Transverse colon (tissue), 4 donors: ENCODE data around the gene AHCTF1. TPM values are rescaled to one million over a fixed set of nuclear protein-coding genes. Genes with fewer than 3 reads are reported as not detected.

Experiments
- DNase-seq: peaks from one replicate; pipeline ENCODE4 v3.0.0-alpha.2; 2019
- H3K27ac ChIP-seq, 4 donors: fragments of 200-600 bp; sonication (generic); 2 replicates each; pipeline ENCODE4 v1.5.1; 2016 to 2018; ENCODE audit warnings: inconsistent platforms in 4 of 4
- H3K27me3 ChIP-seq: fragments of 200-600 bp; sonication (generic); 2 replicates; pipeline ENCODE4 v1.5.1; 2017; ENCODE audit warnings: inconsistent platforms
- H3K36me3 ChIP-seq, 4 donors: fragments of 200-600 bp; sonication (generic); 2 replicates each; pipeline ENCODE4 v1.5.1; 2017 to 2019; ENCODE audit warnings: inconsistent platforms in 4 of 4
- H3K4me1 ChIP-seq, 4 donors: fragments of 200-600 bp; sonication (generic); 2 replicates each; pipeline ENCODE4 v1.5.1; 2017 to 2020; ENCODE audit warnings: inconsistent platforms in 4 of 4
- H3K4me3 ChIP-seq, 4 donors: fragments of 200-600 bp; sonication (generic); 1 replicate in 1 of 4; 2 replicates in 3 of 4; pipeline versions ENCODE4 v1.5.1 to v1.6.1; 2017 to 2019; ENCODE audit warnings: inconsistent platforms in 4 of 4
- H3K9me3 ChIP-seq, 2 donors: fragments of 200-600 bp; sonication (generic); 2 replicates each; pipeline ENCODE4 v1.5.1; 2017 to 2019; ENCODE audit warnings: inconsistent platforms in 2 of 2
- CTCF ChIP-seq, 5 experiments: fragments of 200-600 bp in 3 of 5; fragments of 450-650 bp in 2 of 5; sonication (generic) in 3 of 5; IDR thresholded peaks; 1 replicate in 2 of 5; 2 replicates in 3 of 5; pipeline ENCODE4 v1.5.1; 2016 to 2017; ENCODE audit warnings: antibody characterized with exemption in 5 of 5, inconsistent platforms in 3 of 5, mild to moderate bottlenecking in 2 of 5, moderate library complexity in 1 of 5
- EP300 ChIP-seq: sonication (generic); formaldehyde crosslinking; IDR thresholded peaks from one replicate; pipeline ENCODE4 v1.6.1; 2017; ENCODE audit warnings: antibody characterized with exemption, low read depth
- POLR2A ChIP-seq: fragments of 450-650 bp; IDR thresholded peaks from one replicate; pipeline ENCODE4 v1.6.1; 2016; ENCODE audit warnings: antibody characterized with exemption, mild to moderate bottlenecking, moderate library complexity
- POLR2AphosphoS5 ChIP-seq, 3 donors: sonication (generic); formaldehyde crosslinking; IDR thresholded peaks; one replicate each; pipeline ENCODE4 v1.6.1; 2016; ENCODE audit warnings: antibody characterized with exemption in 3 of 3
- WGBS, 2 donors: methylation state at CpG; one replicate each; pipeline ENCODE4 v1.1.5; 2018; ENCODE audit warnings: low coverage in 1 of 2; 5-methylcytosine and 5-hydroxymethylcytosine counted together
- in situ Hi-C, 4 donors: fragments of 200-750 bp; cut with MboI; loops; one replicate each; pipeline versions ENCODE4 v1.15.0 to v1.15.1; 2017; ENCODE audit warnings: low sequenced_read_pairs in 3 of 4, low pct_ligation_motif_present in 1 of 4, low pct_unique_long_range_greater_than_20kb in 1 of 4
- intact Hi-C: fragments of 100-400 bp; cut with DNase I; formaldehyde crosslinking; loops from one replicate; pipeline ENCODE4 v1.15.1; 2023; ENCODE audit warnings: low total_unique reads
- total RNA-seq, 4 donors: library from RNA; depleted of rRNA; stranded (reverse); fragments of >200 nt; gene quantifications; one replicate each; pipeline ENCODE4 v1.1.0, GENCODE V29; 2016

The AHCTF1 gene
- total RNA-seq, 4 donors from 2014 or later, result 10.0 to 113 (median 34.7) TPM

GRCh38 chr1:246946366-246946765 lies 14.6 kb upstream of the AHCTF1 start:
- WGBS, 2 donors, result 89 to 93% methylated on average over 2 to 6 of the region's 6 CpGs
- Histone ChIP-seq H3K4me1 (peaks cover 0 to 9% (median 3%) of the 10 kb centered on the region in 4 donors), H3K36me3 (no peaks in the 10 kb centered on the region), H3K27me3 (no peaks in the 10 kb centered on the region), H3K4me3 (no peak overlapping the region), H3K9me3 (no peaks in the 10 kb centered on the region), H3K27ac (peak overlapping the region; percentile 48 to 76 (median 68))
- in situ Hi-C loops, result no loop called here
- TF ChIP-seq POLR2AphosphoS5 (IDR thresholded peaks at IDR 0.05) (no peak), POLR2A (no peak), CTCF (IDR thresholded peaks at IDR 0.05) (no peak), EP300 (no peak)
- no peak for DNase-seq
- intact Hi-C loops, result no loop called here

DNA sequence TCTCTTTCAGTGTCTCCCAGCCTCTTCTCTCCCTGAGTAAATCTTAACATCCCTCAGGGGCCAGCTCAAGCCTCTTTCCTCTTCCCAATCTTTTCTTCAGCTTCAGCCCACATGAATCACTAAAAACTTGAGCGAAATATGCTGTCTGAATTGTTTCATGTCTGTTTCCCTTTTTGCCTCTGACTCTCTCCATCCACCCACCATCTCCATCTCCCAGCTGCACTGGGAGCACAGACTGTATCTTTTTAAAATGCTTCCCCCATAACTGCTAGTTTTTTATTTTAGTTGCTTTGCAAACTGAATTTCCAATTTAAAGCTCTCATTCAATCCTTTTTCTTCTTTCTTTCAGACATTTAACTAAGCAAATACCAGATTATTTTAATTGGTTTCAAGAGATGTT lies 3.0 kb upstream of the AHCTF1 start:
- 73% methylated on average over 1 of the region's 1 CpG; no CpG with 5 or more reads in 1 of the 2 donors for WGBS, 2 donors
- Histone ChIP-seq H3K4me3 (no peak overlapping the region), H3K27me3 (no peaks in the 10 kb centered on the region), H3K4me1 (peaks cover 5 to 14% (median 13%) of the 10 kb centered on the region in 4 donors), H3K36me3 (no peaks in the 10 kb centered on the region), H3K9me3 (no peaks in the 10 kb centered on the region), H3K27ac (no peak overlapping the region)
- in situ Hi-C loops, result no loop called here
- TF ChIP-seq CTCF (IDR thresholded peaks at IDR 0.05) (no peak), POLR2AphosphoS5 (IDR thresholded peaks at IDR 0.05) (no peak), POLR2A (no peak), EP300 (no peak)
- intact Hi-C loops, result no loop called here
- no peak for DNase-seq

DNA sequence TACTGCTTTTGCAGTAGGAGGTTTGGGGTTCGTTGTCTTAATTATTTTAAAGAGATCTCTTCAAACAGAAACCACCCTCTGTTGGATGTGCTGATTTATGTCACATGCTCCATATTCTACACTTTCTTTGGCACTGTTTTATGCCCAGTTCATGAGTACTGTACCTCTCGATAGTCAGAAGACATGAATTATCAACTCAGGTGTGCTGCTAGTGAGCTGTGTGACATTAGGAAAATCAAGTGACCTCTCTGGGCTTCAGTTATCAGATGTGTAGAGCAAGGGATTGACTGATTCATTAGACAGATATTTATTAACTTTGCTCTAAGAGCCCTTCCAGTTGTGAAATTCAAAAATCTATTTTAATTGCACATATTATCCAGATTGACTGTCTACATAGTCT lies 2.1 kb upstream of the AHCTF1 start:
- H3K36me3 ChIP-seq, result no peaks in the 10 kb centered on the region
- H3K27me3 ChIP-seq, result no peaks in the 10 kb centered on the region
- no peak overlapping the region for H3K4me3 ChIP-seq
- intact Hi-C loops, result no loop called here
- H3K9me3 ChIP-seq, result no peaks in the 10 kb centered on the region
- no peak overlapping the region for H3K27ac ChIP-seq
- TF ChIP-seq CTCF (IDR thresholded peaks at IDR 0.05) (no peak), POLR2AphosphoS5 (IDR thresholded peaks at IDR 0.05) (no peak), EP300 (no peak), POLR2A (no peak)
- DNase-seq, result no peak
- H3K4me1 ChIP-seq, result peaks cover 10 to 23% (median 19%) of the 10 kb centered on the region in 4 donors
- 65 to 100% methylated on average over 1 to 2 of the region's 2 CpGs for WGBS, 2 donors
- in situ Hi-C loops, result no loop called here

- Histone ChIP-seq H3K36me3 (no peaks in the 10 kb centered on the region), H3K4me3 (peak overlapping the region; percentile 22 to 98 (median 78)), H3K9me3 (no peaks in the 10 kb centered on the region), H3K27me3 (no peaks in the 10 kb centered on the region), H3K4me1 (peaks cover 10 to 34% (median 20%) of the 10 kb centered on the region in 4 donors), H3K27ac (peak overlapping the region; percentile 92 to 99 (median 98))
- 0 to 9% methylated on average over 8 of the region's 8 CpGs for WGBS, 2 donors
- intact Hi-C loops (no loop called here), in situ Hi-C loops (no loop called here)
- DNase-seq, result no peak
- TF ChIP-seq POLR2AphosphoS5 (IDR thresholded peaks at IDR 0.05), result no peak
Measured at GRCh38 chr1:246932366-246932700, 585 bp upstream of the AHCTF1 start.
